Fibroblast of villous mesenchyme (primary cell): ENCODE data around the gene ZDHHC17. TPM values are rescaled to one million over a fixed set of nuclear protein-coding genes. Genes with fewer than 3 reads are reported as not detected.

Experiments used
- DNase-seq: peaks from one replicate; pipeline ENCODE4 v3.0.0-alpha.2; 2010; ENCODE audit warnings: low read depth
- H3K4me3 ChIP-seq: 2 replicates; pipeline ENCODE4 v1.5.1; 2011; ENCODE audit warnings: low read depth, mild to moderate bottlenecking, low read length
- CTCF ChIP-seq: IDR thresholded peaks from 2 replicates; pipeline ENCODE4 v1.5.1; 2012; ENCODE audit warnings: low read depth, mild to moderate bottlenecking, low read length; ENCODE audit not compliant: insufficient read depth
- total RNA-seq: library from RNA; depleted of rRNA; stranded (reverse); fragments of >200 nt; gene quantifications from 2 replicates; pipeline ENCODE4 v1.2.3, GENCODE V29; 2012

The ZDHHC17 gene
- total RNA-seq, 1 donor = 73.0 TPM

GRCh38 chr12:76883811-76884210, 119.9 kb downstream of the ZDHHC17 start:
- no peak for TF ChIP-seq CTCF
- H3K4me3 ChIP-seq = no peak overlapping the region
- peak; percentile 56 for DNase-seq

- TF ChIP-seq CTCF = no peak
- H3K4me3 ChIP-seq = no peak overlapping the region
- no peak for DNase-seq
Measured at GRCh38 chr12:76888775-76889174, 124.9 kb downstream of the ZDHHC17 start.

- H3K4me3 ChIP-seq = no peak overlapping the region
- no peak for TF ChIP-seq CTCF
- no peak for DNase-seq
Measured at GRCh38 chr12:76890151-76891143, 126.5 kb downstream of the ZDHHC17 start.

- no peak for TF ChIP-seq CTCF
- H3K4me3 ChIP-seq = no peak overlapping the region
- no peak for DNase-seq
Measured at GRCh38 chr12:76891609-76892008, 127.7 kb downstream of the ZDHHC17 start.

- no peak for TF ChIP-seq CTCF
- H3K4me3 ChIP-seq = no peak overlapping the region
- DNase-seq = no peak
Measured at GRCh38 chr12:76895796-76896195, 131.9 kb downstream of the ZDHHC17 start.

- H3K4me3 ChIP-seq = no peak overlapping the region
- DNase-seq = no peak
- TF ChIP-seq CTCF = no peak
Measured at GRCh38 chr12:76896274-76896673, 132.4 kb downstream of the ZDHHC17 start.
